Body of pancreas (tissue), 4 donors: ENCODE results near the gene RPUSD1. TPM values are rescaled to one million over a fixed set of nuclear protein-coding genes. Genes with fewer than 3 reads are reported as not detected.

Experiments
- ATAC-seq: fragments of 150-250 bp; one replicate; pipeline ENCODE4 v1.9.1; 2016
- DNase-seq, 4 donors: peaks; one replicate each; pipeline ENCODE4 v3.0.0-alpha.2; 2019
- H3K27ac ChIP-seq, 4 donors: fragments of 200-600 bp; sonication (generic); 1 replicate in 3 of 4; 2 replicates in 1 of 4; pipeline versions ENCODE4 v1.5.1 to v1.6.1; 2016 to 2019; ENCODE audit warnings: mild to moderate bottlenecking in 1 of 4, mixed read lengths in 1 of 4, moderate library complexity in 1 of 4
- H3K27me3 ChIP-seq, 2 donors: fragments of 200-600 bp; sonication (generic); one replicate each; pipeline ENCODE4 v1.6.0; 2016; ENCODE audit warnings: mild to moderate bottlenecking in 1 of 2
- H3K36me3 ChIP-seq, 2 donors: fragments of 200-600 bp; sonication (generic); replicated peaks in 1 of 2; 2 replicates each; pipeline ENCODE4 v1.5.1; 2016; ENCODE audit warnings: low read depth in 2 of 2; ENCODE audit not compliant: insufficient read depth in 1 of 2
- H3K4me1 ChIP-seq: fragments of 200-600 bp; sonication (generic); one replicate; pipeline ENCODE4 v1.6.0; 2016
- H3K4me3 ChIP-seq, 2 donors: fragments of 200-600 bp; sonication (generic); 1 replicate in 1 of 2; 2 replicates in 1 of 2; pipeline ENCODE4 v1.5.1; 2016 to 2019
- H3K9me3 ChIP-seq, 3 donors: fragments of 200-600 bp; sonication (generic); 1 replicate in 2 of 3; 2 replicates in 1 of 3; pipeline ENCODE4 v1.5.1; 2016
- POLR2A ChIP-seq, 3 donors: fragments of 450-650 bp; IDR thresholded peaks; one replicate each; pipeline ENCODE4 v1.6.1; 2016; ENCODE audit warnings: antibody characterized with exemption in 3 of 3, mild to moderate bottlenecking in 2 of 3
- WGBS, 2 donors: methylation state at CpG; one replicate each; pipeline ENCODE4 v1.1.5; 2017; 5-methylcytosine and 5-hydroxymethylcytosine counted together
- intact Hi-C: fragments of 100-400 bp; cut with DNase I; formaldehyde crosslinking; loops from one replicate; pipeline ENCODE4 v1.15.1; 2023
- total RNA-seq, 2 donors: library from RNA; depleted of rRNA; stranded (reverse); fragments of >200 nt; gene quantifications; one replicate each; pipeline ENCODE4 v1.1.0, GENCODE V29; 2016
- TF ChIP-seq, protein P1 (sequence below), 7 experiments: fragments of 450-650 bp in 4 of 7; fragments of 200-600 bp in 3 of 7; sonication (generic) in 3 of 7; IDR thresholded peaks; one replicate each; pipeline ENCODE4 v1.5.1; 2016 to 2019; ENCODE audit warnings: antibody characterized with exemption in 7 of 7

Gene RPUSD1
- total RNA-seq, 2 donors from 2014 or later: 19.7 to 31.3 TPM

- Histone ChIP-seq H3K4me3 (no peak overlapping the region), H3K9me3 (no peaks in the 10 kb centered on the region), H3K27me3 (no peaks in the 10 kb centered on the region), H3K27ac (no peak overlapping the region), H3K36me3 (no peaks in the 10 kb centered on the region), H3K4me1 (no peaks in the 10 kb centered on the region)
- DNase-seq (no peak), ATAC-seq (no peak)
- TF ChIP-seq, protein P1, sequence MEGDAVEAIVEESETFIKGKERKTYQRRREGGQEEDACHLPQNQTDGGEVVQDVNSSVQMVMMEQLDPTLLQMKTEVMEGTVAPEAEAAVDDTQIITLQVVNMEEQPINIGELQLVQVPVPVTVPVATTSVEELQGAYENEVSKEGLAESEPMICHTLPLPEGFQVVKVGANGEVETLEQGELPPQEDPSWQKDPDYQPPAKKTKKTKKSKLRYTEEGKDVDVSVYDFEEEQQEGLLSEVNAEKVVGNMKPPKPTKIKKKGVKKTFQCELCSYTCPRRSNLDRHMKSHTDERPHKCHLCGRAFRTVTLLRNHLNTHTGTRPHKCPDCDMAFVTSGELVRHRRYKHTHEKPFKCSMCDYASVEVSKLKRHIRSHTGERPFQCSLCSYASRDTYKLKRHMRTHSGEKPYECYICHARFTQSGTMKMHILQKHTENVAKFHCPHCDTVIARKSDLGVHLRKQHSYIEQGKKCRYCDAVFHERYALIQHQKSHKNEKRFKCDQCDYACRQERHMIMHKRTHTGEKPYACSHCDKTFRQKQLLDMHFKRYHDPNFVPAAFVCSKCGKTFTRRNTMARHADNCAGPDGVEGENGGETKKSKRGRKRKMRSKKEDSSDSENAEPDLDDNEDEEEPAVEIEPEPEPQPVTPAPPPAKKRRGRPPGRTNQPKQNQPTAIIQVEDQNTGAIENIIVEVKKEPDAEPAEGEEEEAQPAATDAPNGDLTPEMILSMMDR (IDR thresholded peaks at IDR 0.05): no peak
- no peak for TF ChIP-seq POLR2A (IDR thresholded peaks at IDR 0.05)
- intact Hi-C loops: no loop called here
- 70 to 71% methylated on average over 6 to 34 of the region's 48 CpGs for WGBS, 2 donors
These were observed 21.2 kb downstream of the RPUSD1 start for GRCh38 chr16:766820-767640.

DNA sequence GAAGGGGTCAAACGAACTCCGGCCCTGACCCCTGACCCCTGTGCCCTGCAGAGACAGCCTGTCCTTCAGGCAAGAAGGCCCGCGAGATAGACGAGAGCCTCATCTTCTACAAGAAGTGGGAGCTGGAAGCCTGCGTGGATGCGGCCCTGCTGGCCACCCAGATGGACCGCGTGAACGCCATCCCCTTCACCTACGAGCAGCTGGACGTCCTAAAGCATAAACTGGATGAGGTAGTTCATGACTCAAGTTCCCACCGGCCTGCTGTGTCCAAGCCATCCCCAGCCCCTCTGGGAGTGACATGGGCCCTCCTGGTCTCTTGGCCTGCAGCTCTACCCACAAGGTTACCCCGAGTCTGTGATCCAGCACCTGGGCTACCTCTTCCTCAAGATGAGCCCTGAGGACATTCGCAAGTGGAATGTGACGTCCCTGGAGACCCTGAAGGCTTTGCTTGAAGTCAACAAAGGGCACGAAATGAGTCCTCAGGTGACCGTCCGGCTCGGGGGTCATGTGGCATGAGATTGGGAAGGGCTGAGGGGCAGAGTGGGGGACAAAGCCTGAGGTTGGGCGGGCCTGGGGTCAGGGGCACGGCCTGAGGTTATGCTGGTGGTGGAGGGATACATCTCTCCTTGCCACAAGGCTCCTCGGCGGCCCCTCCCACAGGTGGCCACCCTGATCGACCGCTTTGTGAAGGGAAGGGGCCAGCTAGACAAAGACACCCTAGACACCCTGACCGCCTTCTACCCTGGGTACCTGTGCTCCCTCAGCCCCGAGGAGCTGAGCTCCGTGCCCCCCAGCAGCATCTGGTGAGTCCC, 22.0 kb downstream of the RPUSD1 start:
- H3K27me3 ChIP-seq: no peaks in the 10 kb centered on the region
- 62 to 74% methylated on average over 26 to 29 of the region's 29 CpGs for WGBS, 2 donors
- no peak for DNase-seq

GRCh38 chr16:765488-765865, 22.7 kb downstream of the RPUSD1 start:
- no peak for TF ChIP-seq POLR2A (IDR thresholded peaks at IDR 0.05)
- TF ChIP-seq, protein P1 (IDR thresholded peaks at IDR 0.05): no peak
- ATAC-seq (no peak), DNase-seq (no peak)
- no peaks in the 10 kb centered on the region for H3K27me3 ChIP-seq
- no peak overlapping the region for H3K27ac ChIP-seq
- no peaks in the 10 kb centered on the region for H3K9me3 ChIP-seq
- 77 to 80% methylated on average over 10 to 28 of the region's 29 CpGs for WGBS, 2 donors
- intact Hi-C loops: no loop called here
- no peaks in the 10 kb centered on the region for H3K4me1 ChIP-seq
- no peak overlapping the region for H3K4me3 ChIP-seq
- H3K36me3 ChIP-seq: no peaks in the 10 kb centered on the region

More for the DNA sequence above, 22.0 kb downstream of the RPUSD1 start:
- H3K4me3 ChIP-seq: no peak overlapping the region
- H3K9me3 ChIP-seq: no peaks in the 10 kb centered on the region
- no peaks in the 10 kb centered on the region for H3K36me3 ChIP-seq
- no peak for TF ChIP-seq POLR2A (IDR thresholded peaks at IDR 0.05)
- TF ChIP-seq, protein P1 (IDR thresholded peaks at IDR 0.05): no peak
- ATAC-seq: no peak
- intact Hi-C loops: no loop called here
- H3K4me1 ChIP-seq: no peaks in the 10 kb centered on the region
- H3K27ac ChIP-seq: no peak overlapping the region

DNA sequence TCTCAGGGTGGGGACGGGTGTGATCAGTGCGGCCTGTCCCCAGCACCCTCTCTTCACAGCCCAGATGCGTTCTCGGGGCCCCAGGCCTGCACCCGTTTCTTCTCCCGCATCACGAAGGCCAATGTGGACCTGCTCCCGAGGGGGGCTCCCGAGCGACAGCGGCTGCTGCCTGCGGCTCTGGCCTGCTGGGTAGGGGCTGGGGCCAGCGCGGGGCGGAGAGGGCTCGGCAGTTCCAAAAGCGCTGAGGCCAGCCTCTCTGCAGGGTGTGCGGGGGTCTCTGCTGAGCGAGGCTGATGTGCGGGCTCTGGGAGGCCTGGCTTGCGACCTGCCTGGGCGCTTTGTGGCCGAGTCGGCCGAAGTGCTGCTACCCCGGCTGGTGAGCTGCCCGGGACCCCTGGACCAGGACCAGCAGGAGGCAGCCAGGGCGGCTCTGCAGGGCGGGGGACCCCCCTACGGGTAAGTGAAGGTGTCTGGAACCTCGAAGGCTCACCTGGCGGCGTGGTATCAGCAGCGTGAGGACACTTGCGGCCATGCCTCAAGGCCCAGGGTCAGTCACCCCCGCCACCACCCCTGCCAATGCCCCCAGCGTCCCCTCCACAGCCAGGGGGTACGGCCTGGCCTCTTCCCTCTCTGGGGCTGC, 23.2 kb downstream of the RPUSD1 start:
- ATAC-seq: no peak
- intact Hi-C loops: no loop called here
- no peak overlapping the region for H3K4me3 ChIP-seq
- no peaks in the 10 kb centered on the region for H3K4me1 ChIP-seq
- H3K9me3 ChIP-seq: no peaks in the 10 kb centered on the region
- H3K36me3 ChIP-seq: no peaks in the 10 kb centered on the region
- TF ChIP-seq, protein P1 (IDR thresholded peaks at IDR 0.05): no peak
- TF ChIP-seq POLR2A (IDR thresholded peaks at IDR 0.05): no peak
- no peaks in the 10 kb centered on the region for H3K27me3 ChIP-seq
- H3K27ac ChIP-seq: no peak overlapping the region
- 74 to 77% methylated on average over 12 to 36 of the region's 38 CpGs for WGBS, 2 donors
- no peak for DNase-seq
